Activated CD8-positive, alpha-beta memory T cell treated with anti-CD3 and anti-CD28 coated beads, Interleukin-2, amount 10 ng/mL, durations not matched to agents 7 days and 5 days (primary cell): ENCODE results near the gene PHF21A. TPM values are rescaled to one million over a fixed set of nuclear protein-coding genes. Genes with fewer than 3 reads are reported as not detected.

Experiments
- ATAC-seq: fragments of 150-1000 bp; cut with Tn5 transposase; one replicate; pipeline ENCODE4 v1.10.0; 2021; ENCODE audit warnings: moderate library complexity
- CTCF ChIA-PET: fragments of 350-600 bp; sonication (Branson Sonifier 250); formaldehyde crosslinking; loops from one replicate; lab custom pipeline; 2021; ENCODE audit warnings: antibody characterized with exemption; lab: Charles Lee
- DNase-seq: peaks from one replicate; pipeline ENCODE4 v3.0.0-alpha.2; 2020
- H3K27ac Mint-ChIP-seq: one replicate; pipeline ENCODE4 v1.8.0; 2021; ENCODE audit warnings: mild to moderate bottlenecking, mixed read lengths
- H3K27me3 Mint-ChIP-seq: one replicate; pipeline ENCODE4 v1.8.0; 2021; ENCODE audit warnings: mixed read lengths
- H3K36me3 Mint-ChIP-seq: one replicate; pipeline ENCODE4 v1.8.0; 2021; ENCODE audit warnings: mild to moderate bottlenecking, mixed read lengths
- H3K4me1 Mint-ChIP-seq: one replicate; pipeline ENCODE4 v1.8.0; 2021; ENCODE audit warnings: mixed read lengths
- H3K4me3 Mint-ChIP-seq: one replicate; pipeline ENCODE4 v1.8.0; 2021; ENCODE audit warnings: mild to moderate bottlenecking, moderate library complexity, mixed read lengths
- H3K9me3 Mint-ChIP-seq: one replicate; pipeline ENCODE4 v1.8.0; 2022; ENCODE audit warnings: low read depth, mixed read lengths
- total RNA-seq, 2 experiments: library from RNA; stranded (reverse); gene quantifications; one replicate each; pipeline ENCODE4 v1.2.3, GENCODE V29; 2021

The PHF21A gene
- total RNA-seq, result 10 to 100 TPM; 34.6 to 39.7 TPM

DNA sequence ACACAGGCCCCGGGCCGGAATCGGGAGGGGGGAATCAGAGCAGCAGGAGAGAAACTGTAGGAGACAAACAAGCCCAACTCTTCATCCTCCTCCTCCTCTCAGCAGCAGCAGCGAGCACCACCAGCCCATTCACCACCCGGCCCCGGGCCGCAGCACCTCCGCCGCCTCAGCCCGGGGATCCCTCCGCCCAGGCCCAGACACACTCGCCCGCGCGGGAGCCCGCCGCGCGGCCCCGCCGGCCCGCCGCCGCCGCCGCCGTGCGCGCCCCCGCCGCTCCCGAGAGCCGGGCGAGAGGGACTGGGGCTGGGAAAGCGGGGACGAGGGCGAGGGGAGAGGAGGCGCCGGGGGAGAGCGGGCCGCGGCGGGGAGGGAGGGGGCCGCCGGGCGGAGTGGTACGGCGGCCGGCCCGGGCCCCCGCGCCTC is at the start of gene PHF21A:
Gene PHF21A, minus strand, starts transcription at position 154 of the 423 bp plus-strand sequence. CDS start 37,235 bp downstream, outside the sequence.
- H3K36me3 Mint-ChIP-seq, result peaks cover 6% of the 10 kb centered on the region
- H3K27ac Mint-ChIP-seq, result peak within 1 kb of the TSS; percentile 93
- no peaks in the 10 kb centered on the region for H3K9me3 Mint-ChIP-seq
- peaks cover 37% of the 10 kb centered on the region for H3K4me1 Mint-ChIP-seq
- DNase-seq (peak; percentile 93), ATAC-seq (peak; percentile 83)
- CTCF ChIA-PET, result interaction anchor here (1.0 kb wide), 1 partner anchor 118 kb away, joined by 3 read pairs; no protein-coding TSS in a partner anchor
- H3K4me3 Mint-ChIP-seq, result peak within 1 kb of the TSS; percentile 89
- H3K27me3 Mint-ChIP-seq, result no peaks in the 10 kb centered on the region

DNA sequence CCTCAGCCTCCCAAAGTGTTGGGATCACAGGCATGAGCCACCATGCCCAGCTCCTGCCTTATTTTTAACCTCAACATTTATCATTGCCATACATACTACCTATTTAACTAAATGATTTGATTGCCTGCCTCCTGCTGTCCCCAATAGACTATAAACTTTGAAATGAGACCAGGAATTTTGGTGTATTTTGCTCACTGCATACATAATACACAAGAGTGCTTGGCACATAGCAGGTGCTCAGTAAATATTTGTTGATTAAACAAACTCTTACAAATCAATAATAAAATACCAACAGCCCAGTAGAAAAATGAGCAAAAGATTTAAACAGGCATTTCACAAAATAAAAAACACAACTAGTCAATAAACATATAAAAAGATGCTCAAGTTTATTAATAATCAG is 49.5 kb upstream of the PHF21A start:
- Mint-ChIP-seq H3K4me1 (no peaks in the 10 kb centered on the region), H3K36me3 (no peaks in the 10 kb centered on the region), H3K4me3 (no peak overlapping the region), H3K27me3 (peaks cover 39% of the 10 kb centered on the region), H3K27ac (no peak overlapping the region), H3K9me3 (no peaks in the 10 kb centered on the region)
- DNase-seq (no peak), ATAC-seq (no peak)
- CTCF ChIA-PET, result no interaction called here

GRCh38 chr11:46162700-46163099 is 41.4 kb upstream of the PHF21A start:
- Mint-ChIP-seq H3K27me3 (peaks cover 52% of the 10 kb centered on the region), H3K36me3 (no peaks in the 10 kb centered on the region), H3K27ac (no peak overlapping the region), H3K4me1 (peaks cover 6% of the 10 kb centered on the region), H3K9me3 (no peaks in the 10 kb centered on the region), H3K4me3 (no peak overlapping the region)
- DNase-seq (no peak), ATAC-seq (peak; percentile 33)
- CTCF ChIA-PET, result interaction anchor here (1.1 to 1.2 kb wide), 2 partner anchors 77 to 391 kb away, joined by 3 read pairs; no protein-coding TSS in a partner anchor

GRCh38 chr11:46161201-46161600 is 39.9 kb upstream of the PHF21A start:
- no peaks in the 10 kb centered on the region for H3K9me3 Mint-ChIP-seq
- peaks cover 49% of the 10 kb centered on the region for H3K27me3 Mint-ChIP-seq
- H3K4me3 Mint-ChIP-seq, result no peak overlapping the region
- ATAC-seq (no peak), DNase-seq (no peak)
- H3K4me1 Mint-ChIP-seq, result peaks cover 6% of the 10 kb centered on the region
- no peaks in the 10 kb centered on the region for H3K36me3 Mint-ChIP-seq
- no peak overlapping the region for H3K27ac Mint-ChIP-seq
- CTCF ChIA-PET, result no interaction called here

GRCh38 chr11:46160100-46160499 is 38.8 kb upstream of the PHF21A start:
- Mint-ChIP-seq H3K36me3 (no peaks in the 10 kb centered on the region), H3K27ac (no peak overlapping the region), H3K27me3 (peaks cover 45% of the 10 kb centered on the region), H3K4me3 (no peak overlapping the region), H3K9me3 (no peaks in the 10 kb centered on the region), H3K4me1 (peaks cover 6% of the 10 kb centered on the region)
- no peak for ATAC-seq
- DNase-seq, result no peak
- CTCF ChIA-PET, result no interaction called here

DNA sequence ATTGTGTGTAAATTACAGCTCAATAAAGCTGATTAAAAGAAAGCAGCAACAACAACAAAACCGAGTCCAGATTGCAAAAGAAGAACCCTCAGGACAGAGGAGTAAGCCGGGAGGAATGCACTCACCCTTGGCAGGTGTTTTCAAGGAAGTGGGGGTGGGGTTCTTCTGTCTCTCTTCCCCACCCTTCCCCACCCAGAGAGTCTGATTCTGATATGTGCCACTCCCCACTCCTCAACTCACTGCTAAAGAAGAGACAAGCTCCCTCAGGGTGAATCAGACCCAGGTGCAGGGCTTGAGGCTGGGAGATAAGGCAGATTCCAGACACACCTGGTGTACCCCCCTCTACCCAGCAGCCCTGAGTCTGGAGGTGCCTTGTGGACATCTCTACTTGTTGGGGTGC is 38.4 kb upstream of the PHF21A start:
- peaks cover 45% of the 10 kb centered on the region for H3K27me3 Mint-ChIP-seq
- CTCF ChIA-PET, result no interaction called here
- H3K27ac Mint-ChIP-seq, result no peak overlapping the region
- H3K4me3 Mint-ChIP-seq, result no peak overlapping the region
- no peak for DNase-seq
- no peaks in the 10 kb centered on the region for H3K9me3 Mint-ChIP-seq
- H3K36me3 Mint-ChIP-seq, result no peaks in the 10 kb centered on the region
- ATAC-seq, result no peak
- H3K4me1 Mint-ChIP-seq, result peaks cover 6% of the 10 kb centered on the region

GRCh38 chr11:46149826-46150225 is 28.6 kb upstream of the PHF21A start:
- DNase-seq, result no peak
- peak; percentile 42 for ATAC-seq
- H3K9me3 Mint-ChIP-seq, result no peaks in the 10 kb centered on the region
- H3K4me3 Mint-ChIP-seq, result no peak overlapping the region
- peaks cover 18% of the 10 kb centered on the region for H3K27me3 Mint-ChIP-seq
- H3K27ac Mint-ChIP-seq, result no peak overlapping the region
- no peaks in the 10 kb centered on the region for H3K36me3 Mint-ChIP-seq
- CTCF ChIA-PET, result interaction anchor here (0.7 kb wide), 1 partner anchor 9 kb away, joined by 3 read pairs; no protein-coding TSS in a partner anchor
- peaks cover 5% of the 10 kb centered on the region for H3K4me1 Mint-ChIP-seq

DNA sequence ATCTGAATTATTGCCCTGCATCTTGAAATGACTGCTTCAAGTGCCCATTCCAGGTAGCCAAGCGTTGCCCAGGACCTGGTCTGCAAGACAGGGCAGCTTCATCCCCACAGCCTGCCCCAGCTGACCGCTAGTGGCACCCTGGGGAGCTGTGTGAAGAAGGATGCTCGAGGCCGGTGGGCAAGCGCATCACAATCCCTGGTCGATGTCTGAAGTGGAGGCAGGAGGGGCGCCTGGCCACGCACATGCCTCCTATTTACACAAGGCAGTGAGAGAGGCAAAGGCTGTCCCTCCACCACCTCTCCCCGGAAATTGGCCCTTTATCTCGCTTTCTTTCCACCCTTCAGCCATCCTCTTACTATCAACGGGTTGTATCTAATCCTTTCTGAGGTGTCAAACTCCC is 28.1 kb upstream of the PHF21A start:
- Mint-ChIP-seq H3K27ac (no peak overlapping the region), H3K4me1 (peaks cover 5% of the 10 kb centered on the region), H3K4me3 (no peak overlapping the region), H3K27me3 (peaks cover 18% of the 10 kb centered on the region), H3K36me3 (no peaks in the 10 kb centered on the region), H3K9me3 (no peaks in the 10 kb centered on the region)
- ATAC-seq (no peak), DNase-seq (no peak)
- CTCF ChIA-PET, result no interaction called here

DNA sequence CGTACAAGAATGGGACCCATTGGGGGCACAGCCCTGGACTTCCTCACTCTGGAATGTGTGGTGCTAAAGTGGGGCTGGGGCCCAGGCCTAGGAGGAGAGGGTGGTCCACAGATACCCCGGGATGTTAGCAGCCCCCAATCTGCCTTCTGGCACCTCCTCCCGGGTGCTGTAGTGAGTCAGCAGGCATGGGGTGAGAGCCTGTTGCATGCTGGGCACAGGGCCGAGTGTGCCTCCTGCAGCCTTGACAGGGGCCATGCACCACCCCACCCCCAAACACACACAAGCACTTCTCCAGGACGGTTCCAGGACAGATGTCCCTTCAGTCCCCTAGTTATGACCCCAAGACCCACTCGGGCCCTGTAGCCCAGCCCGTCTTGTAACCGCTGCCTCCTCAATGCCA is 23.5 kb upstream of the PHF21A start:
- Mint-ChIP-seq H3K9me3 (no peaks in the 10 kb centered on the region), H3K27me3 (peaks cover 18% of the 10 kb centered on the region), H3K27ac (no peak overlapping the region), H3K4me1 (peaks cover 8% of the 10 kb centered on the region), H3K4me3 (no peak overlapping the region), H3K36me3 (no peaks in the 10 kb centered on the region)
- ATAC-seq (no peak), DNase-seq (no peak)
- CTCF ChIA-PET, result no interaction called here

DNA sequence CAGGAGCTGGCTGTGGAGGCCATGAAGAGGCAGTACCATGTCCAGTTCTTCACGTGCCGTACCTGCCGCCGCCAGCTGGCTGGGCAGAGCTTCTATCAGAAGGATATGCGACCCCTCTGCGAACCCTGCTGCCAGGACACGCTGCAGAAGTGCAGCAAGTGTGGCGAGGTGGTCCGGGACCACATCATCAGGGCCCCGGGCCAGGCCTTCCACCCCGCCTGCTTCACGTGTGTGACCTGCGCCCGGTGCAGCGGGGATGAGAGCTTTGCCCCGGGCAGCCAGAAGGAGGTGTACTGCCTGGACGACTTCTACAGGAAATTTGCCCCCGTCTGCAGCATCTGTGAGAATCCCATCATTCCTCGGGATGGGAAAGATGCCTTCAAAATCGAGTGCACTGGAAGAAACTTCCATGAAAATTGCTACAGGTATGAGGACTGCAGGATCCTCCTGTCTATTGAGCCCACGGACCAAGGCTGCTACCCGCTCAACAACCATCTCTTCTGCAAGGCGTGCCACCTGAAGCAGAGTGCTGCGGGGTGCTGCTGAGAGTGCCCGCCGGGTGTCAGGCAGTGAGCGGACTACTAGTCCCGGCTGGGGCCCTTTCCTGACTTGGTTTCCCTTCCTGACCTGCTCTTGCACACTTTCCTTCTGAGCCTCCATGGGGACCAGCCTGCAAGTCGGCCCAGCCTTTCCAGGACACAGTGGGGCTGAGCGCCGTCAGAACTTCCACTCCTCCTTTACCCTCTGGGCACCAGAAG is 22.0 kb upstream of the PHF21A start:
- no peaks in the 10 kb centered on the region for H3K9me3 Mint-ChIP-seq
- no peaks in the 10 kb centered on the region for H3K36me3 Mint-ChIP-seq
- H3K4me1 Mint-ChIP-seq, result peaks cover 3% of the 10 kb centered on the region
- DNase-seq (no peak), ATAC-seq (no peak)
- H3K27me3 Mint-ChIP-seq, result peaks cover 18% of the 10 kb centered on the region
- no peak overlapping the region for H3K4me3 Mint-ChIP-seq
- H3K27ac Mint-ChIP-seq, result no peak overlapping the region
- CTCF ChIA-PET, result no interaction called here

GRCh38 chr11:46142561-46142960 is 21.3 kb upstream of the PHF21A start:
- Mint-ChIP-seq H3K27ac (no peak overlapping the region), H3K27me3 (peaks cover 20% of the 10 kb centered on the region), H3K4me1 (peaks cover 3% of the 10 kb centered on the region), H3K9me3 (no peaks in the 10 kb centered on the region), H3K36me3 (no peaks in the 10 kb centered on the region), H3K4me3 (no peak overlapping the region)
- no peak for DNase-seq
- no peak for ATAC-seq
- CTCF ChIA-PET, result no interaction called here

- Mint-ChIP-seq H3K4me1 (peaks cover 3% of the 10 kb centered on the region), H3K27ac (no peak overlapping the region), H3K4me3 (no peak overlapping the region), H3K36me3 (no peaks in the 10 kb centered on the region), H3K9me3 (no peaks in the 10 kb centered on the region), H3K27me3 (peaks cover 14% of the 10 kb centered on the region)
- ATAC-seq (no peak), DNase-seq (no peak)
- CTCF ChIA-PET, result no interaction called here
Measured at GRCh38 chr11:46141597-46141996, 20.3 kb upstream of the PHF21A start.

DNA sequence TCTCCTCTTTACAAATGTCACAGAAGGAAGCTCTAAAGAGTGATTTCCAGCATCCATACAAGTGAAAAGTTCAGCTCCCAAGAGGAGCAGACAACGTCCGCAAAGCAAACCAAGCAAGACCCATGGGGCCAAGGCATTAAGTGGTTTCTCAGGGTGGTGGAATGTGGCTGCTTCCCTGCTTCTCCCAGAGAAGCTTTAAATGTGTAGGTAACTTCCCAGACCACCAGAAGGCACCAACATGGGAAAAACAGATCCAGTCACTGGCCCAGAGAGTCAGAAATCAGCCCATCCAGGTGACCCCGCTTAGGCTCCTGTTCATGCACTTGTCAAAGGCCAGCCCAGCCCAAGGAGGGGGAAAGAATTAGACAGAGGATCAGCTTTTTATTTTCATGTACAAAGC is 13.3 kb upstream of the PHF21A start:
- H3K9me3 Mint-ChIP-seq, result no peaks in the 10 kb centered on the region
- CTCF ChIA-PET, result interaction anchor here (1.1 kb wide), 1 partner anchor 11 kb away, joined by 3 read pairs; no protein-coding TSS in a partner anchor
- ATAC-seq (no peak), DNase-seq (no peak)
- H3K27ac Mint-ChIP-seq, result no peak overlapping the region
- H3K27me3 Mint-ChIP-seq, result peaks cover 18% of the 10 kb centered on the region
- H3K4me1 Mint-ChIP-seq, result no peaks in the 10 kb centered on the region
- no peaks in the 10 kb centered on the region for H3K36me3 Mint-ChIP-seq
- H3K4me3 Mint-ChIP-seq, result no peak overlapping the region

GRCh38 chr11:46134061-46134460 is 12.8 kb upstream of the PHF21A start:
- Mint-ChIP-seq H3K4me1 (no peaks in the 10 kb centered on the region), H3K27me3 (peaks cover 18% of the 10 kb centered on the region), H3K27ac (no peak overlapping the region), H3K36me3 (no peaks in the 10 kb centered on the region), H3K4me3 (no peak overlapping the region), H3K9me3 (no peaks in the 10 kb centered on the region)
- CTCF ChIA-PET, result interaction anchor here (1.1 kb wide), 1 partner anchor 10 kb away, joined by 3 read pairs; no protein-coding TSS in a partner anchor
- ATAC-seq (no peak), DNase-seq (no peak)
